GM10266 (cell line): Measurements from ENCODE around the gene LCE7A.

Experiments
- DNase-seq: peaks from one replicate; pipeline ENCODE4 v3.0.0; 2012; ENCODE audit errors: extremely low spot score
- TF ChIP-seq, protein P1 (sequence below): IDR thresholded peaks from 2 replicates; pipeline ENCODE4 v1.5.1; 2012; ENCODE audit warnings: mild to moderate bottlenecking, low read depth; ENCODE audit not compliant: control insufficient read depth, insufficient read depth; ENCODE audit errors: missing control alignments

LCE7A gene

DNA sequence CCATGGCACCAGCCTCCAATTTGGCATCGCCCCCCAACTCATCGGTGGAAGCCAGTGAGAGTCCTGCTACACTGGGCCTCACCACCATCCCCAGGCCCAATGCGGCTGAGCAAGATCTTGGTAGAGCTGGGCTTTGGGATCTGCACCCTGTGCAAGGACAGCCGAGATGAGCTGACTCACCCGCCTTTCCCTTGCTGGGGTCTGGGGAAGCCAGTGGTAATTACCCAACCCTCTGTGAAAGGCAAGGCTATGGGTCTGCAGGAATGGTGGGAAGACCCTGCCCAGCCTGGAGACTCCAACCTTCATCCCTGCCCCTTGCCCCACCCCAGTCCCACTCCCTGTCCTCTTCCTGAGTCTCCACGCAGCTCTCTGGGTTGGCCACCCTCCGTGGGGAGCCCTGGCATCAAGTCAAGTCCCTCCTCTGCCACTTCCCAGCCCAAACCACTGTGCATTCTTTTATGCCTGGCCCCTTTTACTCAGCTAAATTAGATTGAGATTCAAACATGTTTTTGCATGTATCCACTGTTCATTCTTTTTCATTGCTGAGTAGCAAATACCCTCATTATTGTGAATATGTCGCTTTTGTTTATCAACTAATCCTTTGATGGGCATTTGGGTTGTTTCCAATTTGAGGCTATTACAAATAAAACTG lies 27.1 kb downstream of the LCE7A start:
- TF ChIP-seq, protein P1, sequence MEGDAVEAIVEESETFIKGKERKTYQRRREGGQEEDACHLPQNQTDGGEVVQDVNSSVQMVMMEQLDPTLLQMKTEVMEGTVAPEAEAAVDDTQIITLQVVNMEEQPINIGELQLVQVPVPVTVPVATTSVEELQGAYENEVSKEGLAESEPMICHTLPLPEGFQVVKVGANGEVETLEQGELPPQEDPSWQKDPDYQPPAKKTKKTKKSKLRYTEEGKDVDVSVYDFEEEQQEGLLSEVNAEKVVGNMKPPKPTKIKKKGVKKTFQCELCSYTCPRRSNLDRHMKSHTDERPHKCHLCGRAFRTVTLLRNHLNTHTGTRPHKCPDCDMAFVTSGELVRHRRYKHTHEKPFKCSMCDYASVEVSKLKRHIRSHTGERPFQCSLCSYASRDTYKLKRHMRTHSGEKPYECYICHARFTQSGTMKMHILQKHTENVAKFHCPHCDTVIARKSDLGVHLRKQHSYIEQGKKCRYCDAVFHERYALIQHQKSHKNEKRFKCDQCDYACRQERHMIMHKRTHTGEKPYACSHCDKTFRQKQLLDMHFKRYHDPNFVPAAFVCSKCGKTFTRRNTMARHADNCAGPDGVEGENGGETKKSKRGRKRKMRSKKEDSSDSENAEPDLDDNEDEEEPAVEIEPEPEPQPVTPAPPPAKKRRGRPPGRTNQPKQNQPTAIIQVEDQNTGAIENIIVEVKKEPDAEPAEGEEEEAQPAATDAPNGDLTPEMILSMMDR: no peak

DNA sequence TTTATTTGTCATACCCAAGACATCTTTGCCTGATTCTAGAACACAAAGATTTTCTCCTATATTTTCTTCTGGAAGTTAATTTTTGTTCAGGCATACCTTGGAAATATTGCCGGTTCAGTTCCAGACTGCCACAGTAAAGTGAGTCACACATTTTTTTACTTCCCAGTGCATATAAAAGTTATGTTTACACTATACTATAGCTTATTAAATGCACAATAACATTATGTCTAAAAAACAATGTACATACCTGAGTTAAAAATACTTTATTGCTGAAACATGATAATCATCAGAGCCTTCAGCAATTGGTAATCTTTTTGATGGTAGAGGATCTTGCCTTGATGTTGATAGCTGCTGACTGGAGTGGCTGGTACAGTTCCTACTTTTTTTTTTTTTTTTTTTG lies 28.3 kb downstream of the LCE7A start:
- no peak for DNase-seq
- TF ChIP-seq, protein P1: no peak

More for the DNA sequence above, 27.1 kb downstream of the LCE7A start:
- DNase-seq: no peak

DNA sequence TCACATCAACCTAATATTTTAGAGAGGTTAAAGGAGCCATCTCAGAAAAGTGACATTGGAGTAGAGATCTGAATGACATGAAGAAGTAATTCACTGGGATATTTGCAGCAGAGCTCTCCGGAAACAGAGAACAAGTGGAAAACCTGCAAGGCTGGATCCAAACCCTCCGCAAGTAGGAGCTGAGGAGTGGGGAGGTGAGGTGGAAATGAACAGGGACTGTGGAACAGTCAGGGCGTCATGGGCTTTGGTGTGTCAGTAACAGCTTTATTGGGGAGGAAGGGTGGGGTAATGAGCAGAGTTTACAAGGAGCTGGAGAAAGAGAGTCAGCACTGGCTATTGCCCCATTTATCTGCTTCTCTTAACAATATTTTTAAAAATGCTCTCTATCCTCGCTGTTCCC lies 39.2 kb downstream of the LCE7A start:
- TF ChIP-seq, protein P1: no peak

GRCh38 chr1:152899883-152900282 lies 40.1 kb downstream of the LCE7A start:
- TF ChIP-seq, protein P1: no peak
- DNase-seq: no peak

More for the DNA sequence above, 39.2 kb downstream of the LCE7A start:
- no peak for DNase-seq

DNA sequence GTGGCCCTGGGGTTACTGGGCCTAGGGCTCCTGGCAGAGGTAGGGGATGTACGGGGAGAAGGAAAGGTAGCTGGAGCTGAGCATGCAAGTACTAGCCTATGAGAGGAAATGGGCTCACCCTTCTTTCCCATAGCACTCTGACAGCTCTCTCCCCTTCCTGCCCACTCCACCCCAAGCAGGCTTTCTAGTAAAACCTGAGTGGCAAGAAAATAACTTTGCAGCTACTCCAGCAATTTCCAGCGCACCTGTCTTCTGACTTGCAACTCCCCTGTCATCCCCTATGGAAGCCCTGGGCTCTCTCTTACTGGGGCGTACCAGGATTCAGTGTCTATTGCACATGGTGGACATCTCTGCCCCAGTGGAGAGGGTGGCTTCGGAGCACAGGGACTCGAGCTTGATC lies 41.8 kb downstream of the LCE7A start:
- TF ChIP-seq, protein P1: no peak
- DNase-seq: no peak

DNA sequence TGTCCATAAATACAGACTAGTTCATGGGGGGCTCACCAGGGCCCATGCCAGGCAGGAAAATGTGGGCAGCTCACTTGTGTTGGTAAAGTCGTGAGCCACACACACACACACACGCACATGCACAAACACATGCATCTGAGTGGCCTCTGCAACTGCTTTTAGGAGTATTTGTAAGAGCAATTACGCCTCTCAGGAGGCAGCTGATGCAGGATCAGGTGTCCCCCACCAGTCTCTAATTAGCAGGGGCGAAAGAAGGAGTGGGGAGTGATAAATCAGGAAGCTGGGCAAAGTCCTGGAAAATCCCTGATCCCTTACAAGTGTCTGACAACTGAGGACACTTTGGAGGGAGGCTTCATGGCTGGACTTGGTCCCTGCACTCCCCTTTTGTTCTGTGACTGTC lies 42.8 kb downstream of the LCE7A start:
- TF ChIP-seq, protein P1: no peak
- DNase-seq: no peak

GRCh38 chr1:152904688-152905440 lies 45.1 kb downstream of the LCE7A start:
- DNase-seq: no peak
- TF ChIP-seq, protein P1: no peak
